GM12875 (cell line): ENCODE measurements around the gene CDCA5.

Source experiments
- H3K4me3 ChIP-seq: one replicate; pipeline ENCODE4 v1.5.1; 2011; ENCODE audit warnings: low read depth, low read length, control low read depth
- TF ChIP-seq, protein P1 (sequence below): IDR thresholded peaks from 2 replicates; pipeline ENCODE4 v1.5.1; 2011; ENCODE audit warnings: low read depth, mild to moderate bottlenecking, control low read depth, inconsistent platforms, low read length, moderate library complexity, borderline replicate concordance; ENCODE audit not compliant: insufficient read depth

Gene CDCA5

DNA sequence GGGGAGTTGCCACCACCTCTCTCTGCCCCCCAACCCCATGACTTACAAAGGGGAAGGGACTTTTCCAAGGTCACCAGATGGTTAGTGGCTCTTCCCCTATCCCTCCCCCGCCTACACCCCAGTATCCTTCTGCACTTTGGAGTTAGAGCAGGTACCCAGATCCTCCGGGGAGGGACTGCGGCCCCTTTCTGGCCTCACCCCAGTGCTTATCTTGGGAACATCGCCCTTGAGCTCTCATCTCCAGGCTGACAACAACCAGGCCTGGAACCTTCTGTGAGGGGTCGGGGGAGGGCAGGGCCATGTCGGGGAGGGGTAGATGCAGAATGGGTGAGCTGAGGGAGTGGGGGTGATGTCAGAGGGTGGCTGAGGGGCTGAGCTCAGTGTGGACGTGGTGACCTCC is 18.0 kb downstream of the CDCA5 start:
- H3K4me3 ChIP-seq, result no peak overlapping the region
- TF ChIP-seq, protein P1, sequence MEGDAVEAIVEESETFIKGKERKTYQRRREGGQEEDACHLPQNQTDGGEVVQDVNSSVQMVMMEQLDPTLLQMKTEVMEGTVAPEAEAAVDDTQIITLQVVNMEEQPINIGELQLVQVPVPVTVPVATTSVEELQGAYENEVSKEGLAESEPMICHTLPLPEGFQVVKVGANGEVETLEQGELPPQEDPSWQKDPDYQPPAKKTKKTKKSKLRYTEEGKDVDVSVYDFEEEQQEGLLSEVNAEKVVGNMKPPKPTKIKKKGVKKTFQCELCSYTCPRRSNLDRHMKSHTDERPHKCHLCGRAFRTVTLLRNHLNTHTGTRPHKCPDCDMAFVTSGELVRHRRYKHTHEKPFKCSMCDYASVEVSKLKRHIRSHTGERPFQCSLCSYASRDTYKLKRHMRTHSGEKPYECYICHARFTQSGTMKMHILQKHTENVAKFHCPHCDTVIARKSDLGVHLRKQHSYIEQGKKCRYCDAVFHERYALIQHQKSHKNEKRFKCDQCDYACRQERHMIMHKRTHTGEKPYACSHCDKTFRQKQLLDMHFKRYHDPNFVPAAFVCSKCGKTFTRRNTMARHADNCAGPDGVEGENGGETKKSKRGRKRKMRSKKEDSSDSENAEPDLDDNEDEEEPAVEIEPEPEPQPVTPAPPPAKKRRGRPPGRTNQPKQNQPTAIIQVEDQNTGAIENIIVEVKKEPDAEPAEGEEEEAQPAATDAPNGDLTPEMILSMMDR, result no peak

DNA sequence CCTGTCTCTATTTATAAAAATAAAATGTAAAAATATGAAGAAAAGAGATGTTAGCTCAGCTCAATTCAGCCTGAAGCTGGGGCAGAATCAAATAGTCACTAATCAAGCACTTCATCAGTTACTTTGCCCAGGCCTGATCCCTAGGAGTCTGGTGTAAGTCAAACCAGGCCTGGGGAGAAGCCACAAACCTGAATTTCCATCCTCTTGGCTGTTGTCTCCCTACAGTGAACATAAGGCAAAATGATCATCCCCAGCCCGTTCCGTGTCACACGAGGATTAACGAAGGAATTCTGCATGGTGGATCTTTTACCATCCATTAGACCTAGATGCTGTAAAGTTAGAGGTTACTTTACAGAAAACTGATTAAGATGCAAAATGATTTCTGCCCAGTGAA is 19.0 kb downstream of the CDCA5 start:
- no peak overlapping the region for H3K4me3 ChIP-seq
- TF ChIP-seq, protein P1, result no peak

DNA sequence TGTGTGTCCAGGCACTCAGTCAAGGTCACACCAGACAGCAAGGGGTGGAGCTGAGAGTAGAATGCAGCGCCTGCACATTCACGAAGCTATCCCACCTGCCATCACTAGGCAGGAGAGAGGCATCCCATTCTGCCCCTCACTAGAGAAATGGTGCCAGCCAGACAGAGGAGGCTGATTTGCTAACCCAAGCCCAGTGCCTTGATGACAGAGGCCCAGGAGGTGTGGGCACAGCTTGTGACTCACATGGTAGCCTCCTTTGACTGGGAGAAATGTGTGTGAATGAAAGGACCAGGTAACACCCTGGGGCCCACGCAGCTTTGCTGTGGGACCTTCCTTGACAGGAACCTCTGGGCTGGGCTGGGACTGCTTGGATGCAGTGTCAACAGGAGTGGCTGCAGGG is 20.3 kb downstream of the CDCA5 start:
- TF ChIP-seq, protein P1, result no peak
- H3K4me3 ChIP-seq, result no peak overlapping the region

DNA sequence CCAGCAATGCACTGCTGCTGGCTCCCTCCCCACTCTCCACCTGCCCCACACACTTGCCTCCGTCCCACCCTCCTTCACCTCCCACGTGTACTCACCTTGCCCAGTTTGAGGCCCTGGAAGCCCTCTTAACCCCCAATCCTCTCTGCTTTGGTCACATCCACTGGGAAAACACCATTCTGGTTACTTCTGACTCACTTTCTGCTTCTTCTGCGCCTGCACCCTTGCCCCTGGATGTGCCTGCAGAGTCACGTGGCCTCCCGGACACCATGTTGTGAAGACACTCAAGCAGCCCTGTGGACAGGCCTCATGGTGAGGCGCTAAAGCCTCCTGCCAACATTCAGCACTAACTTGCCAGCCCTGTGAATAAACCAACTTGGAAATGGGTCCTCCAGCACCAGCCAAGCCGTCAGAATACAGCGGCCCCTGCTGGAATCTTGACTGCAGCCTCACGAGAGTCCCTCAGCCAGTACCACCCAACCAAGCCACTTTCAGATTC is 22.9 kb downstream of the CDCA5 start:
- H3K4me3 ChIP-seq, result no peak overlapping the region
- TF ChIP-seq, protein P1, result no peak

DNA sequence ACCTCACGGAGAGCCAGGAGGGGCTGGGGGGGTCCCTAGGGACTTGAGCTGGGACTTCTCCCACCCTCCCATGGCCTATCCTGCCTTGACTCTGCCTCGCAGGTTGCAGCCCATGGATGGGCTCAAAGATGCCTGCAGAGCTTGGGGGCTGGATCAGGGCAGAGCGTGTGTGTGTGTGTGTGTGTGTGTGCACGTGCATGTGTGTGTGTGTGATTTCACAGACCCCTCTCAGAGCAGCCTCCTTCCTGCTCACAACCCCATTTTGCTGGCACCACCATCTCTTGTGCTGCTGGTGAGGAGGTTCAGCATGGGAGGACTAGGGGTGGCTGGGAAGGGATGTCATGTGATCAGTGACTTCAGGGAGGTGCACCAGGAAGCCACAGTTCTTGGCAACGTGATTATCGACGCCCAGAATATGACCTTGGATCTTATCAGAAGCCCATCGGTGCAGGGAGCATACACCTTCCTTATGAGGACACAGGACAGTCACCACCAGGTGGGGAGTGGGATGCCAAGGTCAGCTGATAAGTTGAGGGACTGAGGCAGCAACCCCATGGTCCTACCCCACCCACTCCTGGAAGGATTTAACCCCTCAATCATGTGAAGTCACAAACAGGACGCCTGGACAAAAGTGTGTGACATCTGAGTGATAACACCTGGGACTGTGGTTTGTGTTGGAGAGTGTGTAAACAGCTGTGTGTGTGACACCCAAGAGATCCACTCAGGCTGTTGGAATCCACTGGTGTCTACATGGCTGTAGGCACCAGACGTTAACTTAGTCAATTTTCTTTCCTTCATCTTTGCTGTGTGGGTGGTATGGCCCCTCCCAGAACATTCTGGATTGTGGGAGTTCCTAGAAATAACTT is 23.6 kb downstream of the CDCA5 start:
- TF ChIP-seq, protein P1, result no peak
- no peak overlapping the region for H3K4me3 ChIP-seq

DNA sequence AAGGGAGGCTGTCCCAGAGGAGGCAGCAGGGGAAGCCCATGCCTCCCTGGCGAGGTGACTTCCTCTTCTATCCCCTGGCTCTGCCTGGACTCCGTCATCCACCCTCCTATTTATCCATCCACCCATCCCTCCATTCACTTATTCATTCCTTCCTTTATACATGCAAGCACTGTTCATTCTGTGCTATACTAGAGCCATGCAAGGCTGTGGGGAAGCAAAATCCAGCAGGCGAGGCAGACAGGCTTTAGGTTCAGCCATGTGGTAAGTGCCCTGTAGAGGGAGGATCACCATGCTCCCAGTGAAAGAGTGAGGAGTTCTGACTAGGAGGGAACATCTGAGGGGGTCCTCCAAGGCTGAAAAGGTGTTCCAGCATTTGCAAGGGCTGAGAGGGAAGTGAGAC is 24.3 kb downstream of the CDCA5 start:
- H3K4me3 ChIP-seq, result no peak overlapping the region
- TF ChIP-seq, protein P1, result no peak
